Spinal cord (tissue), 10 donors: Measurements from ENCODE around the gene LACTB. TPM values are rescaled to one million over a fixed set of nuclear protein-coding genes. Genes with fewer than 3 reads are reported as not detected.

Experiments used
- DNase-seq, 6 donors: peaks; one replicate each; pipeline versions ENCODE4 v3.0.0 to v3.0.0-alpha.2; 2013 to 2015; ENCODE audit warnings: low spot score in 6 of 6, low read depth in 4 of 6
- H3K27ac ChIP-seq: one replicate; pipeline ENCODE4 v1.5.1; 2013; ENCODE audit warnings: low read depth, low read length, control low read depth
- H3K27me3 ChIP-seq: one replicate; pipeline ENCODE4 v1.6.1; 2013; ENCODE audit warnings: low read length; ENCODE audit not compliant: control insufficient read depth, insufficient read depth
- H3K36me3 ChIP-seq: one replicate; pipeline ENCODE4 v1.6.1; 2013; ENCODE audit warnings: low read length; ENCODE audit not compliant: control insufficient read depth, insufficient read depth
- H3K4me1 ChIP-seq: one replicate; pipeline ENCODE4 v1.6.1; 2013; ENCODE audit warnings: low read length; ENCODE audit not compliant: control insufficient read depth, insufficient read depth
- H3K4me3 ChIP-seq: one replicate; pipeline ENCODE4 v1.5.1; 2013; ENCODE audit warnings: low read depth, low read length, control low read depth
- H3K9me3 ChIP-seq: one replicate; pipeline ENCODE4 v1.6.1; 2013; ENCODE audit warnings: low read length; ENCODE audit not compliant: control insufficient read depth, insufficient read depth
- WGBS: methylation state at CpG from one replicate; pipeline ENCODE4 v1.1.5; 2013; ENCODE audit warnings: missing lambda C conversion rate; ENCODE audit not compliant: insufficient coverage; 5-methylcytosine and 5-hydroxymethylcytosine counted together
- polyA plus RNA-seq, 2 donors: library from polyadenylated mRNA; unstranded; fragments of 120-200 nt; gene quantifications; one replicate each; pipeline ENCODE4 v1.2.1, GENCODE V29; 2013; ENCODE audit not compliant: insufficient read length in 2 of 2
- total RNA-seq, 2 donors: library from RNA; depleted of rRNA in 1 of 2; stranded (reverse); fragments of 120-200 nt in 1 of 2; fragments of >200 nt in 1 of 2; gene quantifications; one replicate each; pipeline versions ENCODE4 v1.2.3 to v1.2.4, GENCODE V29; 2013 to 2014
- donor health status: healthy.

Gene LACTB
- total and polyA plus RNA-seq, 4 donors, result 16.7 to 20.5 (median 17.0) TPM

- H3K36me3 ChIP-seq, result no peaks in the 10 kb centered on the region
- no peak for DNase-seq
- no peaks in the 10 kb centered on the region for H3K27me3 ChIP-seq
- WGBS, result 77% methylated on average over 12 of the region's 13 CpGs
- no peak overlapping the region for H3K4me3 ChIP-seq
- H3K4me1 ChIP-seq, result peaks cover 22% of the 10 kb centered on the region
- no peaks in the 10 kb centered on the region for H3K9me3 ChIP-seq
- H3K27ac ChIP-seq, result no peak overlapping the region
These were observed 41.6 kb upstream of the LACTB start for GRCh38 chr15:63079947-63080626.

GRCh38 chr15:63080634-63081250, 40.9 kb upstream of the LACTB start:
- Histone ChIP-seq H3K4me1 (peaks cover 16% of the 10 kb centered on the region), H3K27ac (no peak overlapping the region), H3K36me3 (no peaks in the 10 kb centered on the region), H3K9me3 (no peaks in the 10 kb centered on the region), H3K4me3 (no peak overlapping the region), H3K27me3 (no peaks in the 10 kb centered on the region)
- 62% methylated on average over 7 of the region's 10 CpGs for whole genome bisulfite sequencing
- DNase-seq, result no peak

- WGBS, result 60% methylated on average over 1 of the region's 4 CpGs
- no peak overlapping the region for H3K4me3 ChIP-seq
- peaks cover 6% of the 10 kb centered on the region for H3K4me1 ChIP-seq
- DNase-seq, result no peak
- H3K27ac ChIP-seq, result no peak overlapping the region
- no peaks in the 10 kb centered on the region for H3K36me3 ChIP-seq
- H3K9me3 ChIP-seq, result no peaks in the 10 kb centered on the region
- H3K27me3 ChIP-seq, result no peaks in the 10 kb centered on the region
These were observed 39.3 kb upstream of the LACTB start for GRCh38 chr15:63082366-63082765.

- DNase-seq, result no peak
- Histone ChIP-seq H3K27me3 (no peaks in the 10 kb centered on the region), H3K36me3 (no peaks in the 10 kb centered on the region), H3K4me3 (no peak overlapping the region), H3K4me1 (peaks cover 6% of the 10 kb centered on the region), H3K27ac (no peak overlapping the region), H3K9me3 (no peaks in the 10 kb centered on the region)
- 90% methylated on average over 7 of the region's 12 CpGs for WGBS
These were observed 38.6 kb upstream of the LACTB start for GRCh38 chr15:63083044-63083443.

DNA sequence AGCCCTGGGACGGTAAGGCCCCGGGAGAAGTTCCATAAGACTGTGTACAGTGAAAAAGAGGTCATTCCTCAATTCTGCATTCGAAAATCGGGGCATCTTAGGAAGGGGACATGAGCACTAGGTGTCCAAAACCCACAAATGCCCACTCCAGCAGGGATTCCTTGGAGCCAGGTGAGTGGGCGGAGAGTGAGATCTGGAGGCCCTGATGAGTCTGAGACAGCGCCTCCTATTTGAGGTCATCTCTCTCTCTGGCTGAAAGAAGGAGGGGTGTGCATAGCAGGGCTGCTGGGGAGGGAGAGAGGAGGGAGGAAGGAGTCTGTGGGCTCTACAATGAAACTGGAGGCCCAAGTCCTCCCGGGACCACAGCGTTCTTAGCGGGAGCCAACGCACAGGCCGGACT, 38.1 kb upstream of the LACTB start:
- Histone ChIP-seq H3K4me3 (no peak overlapping the region), H3K27me3 (no peaks in the 10 kb centered on the region), H3K27ac (no peak overlapping the region), H3K4me1 (peaks cover 8% of the 10 kb centered on the region), H3K9me3 (no peaks in the 10 kb centered on the region), H3K36me3 (no peaks in the 10 kb centered on the region)
- WGBS, result 94% methylated on average over 11 of the region's 11 CpGs
- DNase-seq, result no peak

DNA sequence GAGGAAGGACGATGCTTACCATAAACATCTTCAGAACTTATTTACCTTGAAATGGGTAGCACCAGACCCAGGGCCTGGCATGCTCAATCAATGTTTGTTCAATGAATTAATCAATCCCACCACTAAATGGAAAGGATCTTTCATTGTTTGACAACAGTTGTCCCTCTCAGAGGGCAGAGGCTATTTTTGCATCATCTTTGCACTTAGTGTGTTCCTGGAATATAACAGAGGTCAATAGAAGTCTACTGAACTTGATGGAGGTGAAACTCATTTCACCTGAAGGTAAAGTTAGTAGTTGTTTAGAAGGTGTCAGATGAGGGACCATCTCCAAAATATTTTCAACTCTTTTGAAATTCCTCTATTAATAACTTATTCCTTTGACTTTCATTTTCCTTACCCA, 36.9 kb upstream of the LACTB start:
- no peak overlapping the region for H3K4me3 ChIP-seq
- no peaks in the 10 kb centered on the region for H3K9me3 ChIP-seq
- H3K27ac ChIP-seq, result no peak overlapping the region
- H3K27me3 ChIP-seq, result no peaks in the 10 kb centered on the region
- H3K36me3 ChIP-seq, result no peaks in the 10 kb centered on the region
- DNase-seq, result no peak
- WGBS, result 100% methylated on average over 1 of the region's 1 CpG
- peaks cover 21% of the 10 kb centered on the region for H3K4me1 ChIP-seq

- Histone ChIP-seq H3K36me3 (no peaks in the 10 kb centered on the region), H3K9me3 (no peaks in the 10 kb centered on the region), H3K27ac (no peak overlapping the region), H3K27me3 (no peaks in the 10 kb centered on the region), H3K4me3 (no peak overlapping the region), H3K4me1 (peaks cover 19% of the 10 kb centered on the region)
- WGBS, result 100% methylated on average over 1 of the region's 4 CpGs
- no peak for DNase-seq
These were observed 36.4 kb upstream of the LACTB start for GRCh38 chr15:63085289-63085688.

- no peak for DNase-seq
- H3K27me3 ChIP-seq, result no peaks in the 10 kb centered on the region
- H3K4me3 ChIP-seq, result no peak overlapping the region
- peaks cover 24% of the 10 kb centered on the region for H3K4me1 ChIP-seq
- WGBS, result 84% methylated on average over 3 of the region's 4 CpGs
- no peaks in the 10 kb centered on the region for H3K36me3 ChIP-seq
- H3K27ac ChIP-seq, result no peak overlapping the region
- no peaks in the 10 kb centered on the region for H3K9me3 ChIP-seq
These were observed 35.4 kb upstream of the LACTB start for GRCh38 chr15:63086271-63086670.

- H3K4me3 ChIP-seq, result no peak overlapping the region
- no peaks in the 10 kb centered on the region for H3K9me3 ChIP-seq
- WGBS, result no CpG with 5 or more reads among the region's 5 CpGs
- H3K4me1 ChIP-seq, result peaks cover 24% of the 10 kb centered on the region
- DNase-seq, result no peak
- no peaks in the 10 kb centered on the region for H3K36me3 ChIP-seq
- no peaks in the 10 kb centered on the region for H3K27me3 ChIP-seq
- no peak overlapping the region for H3K27ac ChIP-seq
These were observed 34.7 kb upstream of the LACTB start for GRCh38 chr15:63086947-63087346.
